Jurkat, Clone E6-1 (cell line): ENCODE measurements around the gene NSF.
"Not testable (repeated sequence)": the region's sequence is repeated elsewhere in the genome, so short reads cannot be mapped to it uniquely, and the experiment has no call there.

Experiments used
- DNase-seq: peaks from one replicate; pipeline ENCODE4 v3.0.0-alpha.2; 2011; ENCODE audit warnings: low read depth, low spot score
- H3K4me3 ChIP-seq: 2 replicates; pipeline ENCODE4 v1.5.1; 2011; ENCODE audit warnings: mild to moderate bottlenecking, low read length, control low read depth, moderate library complexity

NSF gene

GRCh38 chr17:46788796-46789195, 198.3 kb downstream of the NSF start:
- no peak for DNase-seq
- no peak overlapping the region for H3K4me3 ChIP-seq

- no peak overlapping the region for H3K4me3 ChIP-seq
- DNase-seq = no peak
Observed at GRCh38 chr17:46789610-46790009, 199.1 kb downstream of the NSF start.

- no peak overlapping the region for H3K4me3 ChIP-seq
- no peak for DNase-seq
Observed at GRCh38 chr17:46790216-46790615, 199.7 kb downstream of the NSF start.

- H3K4me3 ChIP-seq = no peak overlapping the region
- no peak for DNase-seq
Observed at GRCh38 chr17:46791531-46791930, 201.1 kb downstream of the NSF start.

DNA sequence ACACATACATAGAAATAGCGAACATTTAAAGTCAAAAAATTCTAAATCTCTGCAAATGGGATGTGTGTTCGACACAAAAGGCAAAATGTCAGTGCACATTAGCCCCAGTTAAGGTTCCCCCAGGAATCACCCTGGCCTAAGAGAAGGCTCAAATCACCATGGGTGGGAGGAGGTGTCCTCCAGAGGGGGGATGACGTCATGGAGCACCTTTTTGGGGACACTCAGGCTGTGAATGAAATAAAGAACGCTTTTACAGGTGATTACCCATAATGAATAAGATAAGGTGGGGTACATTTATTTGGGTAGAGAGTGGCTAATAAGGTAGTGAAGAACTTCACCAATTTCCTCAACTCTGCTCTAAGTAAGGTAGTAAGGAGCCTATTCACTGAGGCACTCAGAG, 201.6 kb downstream of the NSF start:
- no peak for DNase-seq
- H3K4me3 ChIP-seq = no peak overlapping the region

DNA sequence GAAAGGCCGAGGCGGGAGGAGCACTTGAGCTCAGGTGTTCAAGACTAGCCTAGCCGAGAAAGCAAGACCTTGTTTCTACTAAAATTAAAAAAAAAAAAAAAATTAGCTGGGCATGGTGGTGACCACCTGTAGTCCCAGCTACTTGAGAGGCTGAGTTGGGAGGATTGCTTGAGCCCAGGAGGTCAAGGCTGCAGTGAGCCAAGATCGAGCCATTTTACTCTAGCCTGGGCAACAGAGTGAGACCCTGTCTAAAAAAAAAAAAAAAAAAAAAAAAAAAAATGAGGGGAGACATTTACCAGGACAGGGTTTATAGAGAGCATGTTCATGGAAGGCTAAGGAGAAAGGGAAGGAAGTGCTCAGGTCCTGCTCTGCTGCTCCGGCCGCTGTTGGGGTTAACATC, 202.6 kb downstream of the NSF start:
- DNase-seq, H3K4me3 ChIP-seq: not testable (repeated sequence)

GRCh38 chr17:46793541-46793940, 203.1 kb downstream of the NSF start:
- H3K4me3 ChIP-seq = no peak overlapping the region
- DNase-seq = no peak

GRCh38 chr17:46794318-46794717, 203.8 kb downstream of the NSF start:
- no peak overlapping the region for H3K4me3 ChIP-seq
- DNase-seq = no peak

- DNase-seq = no peak
Observed at GRCh38 chr17:46795379-46795952, 205.0 kb downstream of the NSF start.

GRCh38 chr17:46796084-46796483, 205.6 kb downstream of the NSF start:
- no peak overlapping the region for H3K4me3 ChIP-seq
- no peak for DNase-seq

More at GRCh38 chr17:46795379-46795952, 205.0 kb downstream of the NSF start:
- no peak overlapping the region for H3K4me3 ChIP-seq

GRCh38 chr17:46796524-46796923, 206.1 kb downstream of the NSF start:
- no peak for DNase-seq
- H3K4me3 ChIP-seq = no peak overlapping the region

DNA sequence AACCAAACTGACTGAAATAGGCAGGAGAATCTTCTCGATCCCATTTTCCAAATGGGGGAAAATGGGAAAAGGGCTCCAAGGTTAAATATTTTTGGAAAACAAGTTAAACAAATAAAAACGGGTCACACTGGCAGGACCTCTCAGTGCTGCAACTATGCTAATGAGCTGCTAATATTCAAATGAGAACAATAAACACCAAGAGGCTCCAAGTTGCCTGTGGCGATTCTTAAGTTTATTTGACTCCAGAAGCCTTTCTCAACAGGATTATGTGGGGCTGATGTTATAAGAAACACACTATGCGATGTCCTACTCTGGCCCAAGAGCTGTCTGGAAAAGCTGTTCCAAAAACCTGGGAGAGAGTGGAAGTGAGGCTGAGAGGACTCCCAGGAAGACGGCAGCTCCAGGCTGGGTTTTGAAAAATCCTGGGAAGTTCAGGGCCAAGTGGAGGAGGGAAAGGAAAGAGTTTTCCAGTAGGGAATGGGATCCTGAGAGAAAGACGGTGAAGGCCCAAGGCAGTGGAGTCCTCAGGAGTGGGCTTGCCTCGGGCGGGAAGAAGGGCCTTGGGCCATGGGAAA, 206.6 kb downstream of the NSF start:
- no peak overlapping the region for H3K4me3 ChIP-seq
- DNase-seq = no peak

DNA sequence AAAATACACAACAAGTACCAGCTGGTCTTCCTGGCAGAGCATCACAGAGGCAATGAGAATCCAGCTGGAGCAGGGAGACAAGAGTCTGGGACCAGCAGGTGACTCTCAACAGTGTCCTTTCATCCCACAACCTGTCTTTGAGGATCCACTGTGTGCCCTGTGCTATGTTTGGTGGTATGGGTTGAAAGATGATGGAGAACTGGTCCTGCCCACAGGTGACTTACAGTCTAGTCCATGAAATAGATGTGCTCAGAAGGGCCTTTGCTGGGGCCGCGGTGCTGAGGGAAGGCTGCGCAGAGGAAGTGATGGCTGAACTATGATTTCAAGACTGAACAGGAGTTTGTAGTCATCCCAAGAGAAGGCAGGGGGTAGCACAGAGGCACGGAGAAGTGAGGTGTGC, 210.1 kb downstream of the NSF start:
- DNase-seq = no peak
- no peak overlapping the region for H3K4me3 ChIP-seq

DNA sequence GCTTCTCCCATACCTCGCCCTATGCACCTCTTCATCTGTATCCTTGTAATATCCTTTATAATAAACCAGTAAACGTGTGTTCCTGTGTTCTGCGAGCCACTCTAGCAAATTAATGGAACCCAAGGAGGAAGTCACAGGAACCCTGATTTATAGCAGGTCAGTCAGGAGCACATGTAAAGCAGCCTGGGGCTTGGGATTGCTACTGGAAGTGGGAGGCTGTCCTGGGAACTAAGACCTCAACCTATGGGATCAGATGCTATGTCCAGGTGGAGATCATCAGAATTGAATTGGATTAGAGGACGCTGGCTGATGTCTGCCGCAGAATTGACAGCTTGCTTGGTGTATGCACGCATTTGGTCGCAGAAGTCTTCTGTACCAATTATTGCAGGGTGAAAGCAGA, 212.3 kb downstream of the NSF start:
- no peak overlapping the region for H3K4me3 ChIP-seq
- no peak for DNase-seq

DNA sequence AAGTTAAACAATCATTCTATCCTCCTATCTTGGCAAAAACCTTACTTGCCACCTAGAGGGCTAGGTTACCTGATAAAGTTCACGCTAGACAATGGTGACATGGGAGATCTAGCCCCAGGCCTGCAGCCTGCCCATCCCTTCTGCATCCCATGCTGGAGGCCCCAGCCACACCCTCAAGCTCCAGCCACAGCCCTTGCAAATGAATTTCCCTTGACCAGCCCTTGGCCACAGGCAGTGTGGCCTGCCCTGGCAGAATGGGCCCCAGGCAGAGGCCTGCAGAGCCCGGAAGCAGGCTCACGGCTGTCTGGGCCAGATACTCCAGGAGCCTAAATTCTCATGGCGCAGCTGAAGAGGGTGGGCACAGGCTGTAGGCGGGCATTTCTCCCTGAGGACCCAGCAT, 213.1 kb downstream of the NSF start:
- H3K4me3 ChIP-seq = no peak overlapping the region
- no peak for DNase-seq

DNA sequence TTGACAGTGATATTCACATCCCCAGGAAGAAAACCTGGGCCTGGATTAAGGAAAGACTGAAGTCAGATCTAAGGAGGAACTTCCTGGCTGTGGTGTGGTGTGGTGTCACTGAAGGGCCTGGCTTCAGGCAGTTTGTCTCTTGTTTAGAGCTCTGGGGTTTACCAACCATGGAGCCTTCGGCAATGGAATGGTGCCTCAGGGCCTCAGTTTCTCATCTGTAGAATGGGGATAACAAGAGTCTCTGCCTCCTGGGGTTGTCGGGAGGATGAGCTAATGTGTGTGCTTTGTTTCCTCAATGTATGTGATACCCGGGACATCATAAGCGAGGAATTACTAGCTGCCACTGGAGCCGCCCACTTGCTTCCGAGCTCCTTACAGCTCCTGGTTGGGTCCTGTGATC, 215.3 kb downstream of the NSF start:
- no peak for DNase-seq
- no peak overlapping the region for H3K4me3 ChIP-seq
